Cardiac muscle cell (in vitro differentiated cells and primary cell): Measurements from ENCODE around the gene RCVRN. TPM values are rescaled to one million over a fixed set of nuclear protein-coding genes. Genes with fewer than 3 reads are reported as not detected.

Experiments
- DNase-seq, 2 donors: peaks; one replicate each; pipeline versions ENCODE4 v3.0.0 to v3.0.0-alpha.2; 2010 to 2017; ENCODE audit warnings: low read depth in 1 of 2, low spot score in 1 of 2
- H3K27ac ChIP-seq: fragments of 200-600 bp; sonication (generic); 2 replicates; pipeline ENCODE4 v1.5.1; 2016
- H3K27me3 ChIP-seq: fragments of 200-600 bp; sonication (generic); 2 replicates; pipeline ENCODE4 v1.6.0; 2016; ENCODE audit warnings: control low read depth
- H3K36me3 ChIP-seq: fragments of 200-600 bp; sonication (generic); 2 replicates; pipeline ENCODE4 v1.5.1; 2016; ENCODE audit warnings: control low read depth
- H3K4me1 ChIP-seq: fragments of 200-600 bp; sonication (generic); 2 replicates; pipeline ENCODE4 v1.8.1; 2017; ENCODE audit warnings: low read depth, mild to moderate bottlenecking, mixed run types
- H3K4me3 ChIP-seq: fragments of 200-600 bp; sonication (generic); 2 replicates; pipeline ENCODE4 v1.5.1; 2016; ENCODE audit warnings: mild to moderate bottlenecking
- H3K9me3 ChIP-seq: fragments of 200-600 bp; sonication (generic); 2 replicates; pipeline ENCODE4 v1.5.1; 2017; ENCODE audit warnings: low read depth, mild to moderate bottlenecking, control low read depth
- polyA plus RNA-seq: library from polyadenylated mRNA; unstranded; fragments of >200 nt; fragmentation: Nextera tagmentation; extraction: Ambion mirVana; gene quantifications from 2 replicates; pipeline ENCODE4 v1.2.1, GENCODE V29; 2016
- total RNA-seq: library from RNA; depleted of rRNA; stranded (reverse); fragments of >200 nt; gene quantifications from 2 replicates; pipeline ENCODE4 v1.2.3, GENCODE V29; 2016
- TF ChIP-seq, protein P1 (sequence below): IDR thresholded peaks from 2 replicates; pipeline ENCODE4 v1.5.1; 2012; ENCODE audit warnings: low read depth, mild to moderate bottlenecking, low read length

RCVRN gene
- total and polyA plus RNA-seq, 2 experiments from 2014 or later = 0.06 TPM; not detected in 1

DNA sequence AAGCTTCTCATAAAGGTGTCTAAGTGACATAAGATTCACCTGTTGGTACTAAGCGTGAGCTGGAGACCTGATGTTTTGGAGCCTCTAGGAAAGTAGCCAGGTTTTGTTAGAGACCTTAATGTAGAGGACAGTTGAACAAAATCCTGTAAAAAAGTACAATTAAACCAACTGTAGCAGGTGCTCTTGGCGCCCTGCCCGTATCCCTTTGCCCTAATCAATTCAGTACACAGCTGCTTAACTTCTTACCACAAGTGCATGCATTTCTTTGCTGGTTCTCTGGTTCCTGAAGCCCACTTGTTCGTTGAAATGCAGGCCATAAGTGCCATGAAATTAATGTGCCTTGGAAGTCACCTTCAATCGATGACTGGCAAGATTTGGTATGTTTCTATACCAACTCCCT, 54.9 kb downstream of the RCVRN start:
- H3K4me1 ChIP-seq = no peaks in the 10 kb centered on the region
- H3K36me3 ChIP-seq = no peaks in the 10 kb centered on the region
- no peak overlapping the region for H3K4me3 ChIP-seq
- TF ChIP-seq, protein P1, sequence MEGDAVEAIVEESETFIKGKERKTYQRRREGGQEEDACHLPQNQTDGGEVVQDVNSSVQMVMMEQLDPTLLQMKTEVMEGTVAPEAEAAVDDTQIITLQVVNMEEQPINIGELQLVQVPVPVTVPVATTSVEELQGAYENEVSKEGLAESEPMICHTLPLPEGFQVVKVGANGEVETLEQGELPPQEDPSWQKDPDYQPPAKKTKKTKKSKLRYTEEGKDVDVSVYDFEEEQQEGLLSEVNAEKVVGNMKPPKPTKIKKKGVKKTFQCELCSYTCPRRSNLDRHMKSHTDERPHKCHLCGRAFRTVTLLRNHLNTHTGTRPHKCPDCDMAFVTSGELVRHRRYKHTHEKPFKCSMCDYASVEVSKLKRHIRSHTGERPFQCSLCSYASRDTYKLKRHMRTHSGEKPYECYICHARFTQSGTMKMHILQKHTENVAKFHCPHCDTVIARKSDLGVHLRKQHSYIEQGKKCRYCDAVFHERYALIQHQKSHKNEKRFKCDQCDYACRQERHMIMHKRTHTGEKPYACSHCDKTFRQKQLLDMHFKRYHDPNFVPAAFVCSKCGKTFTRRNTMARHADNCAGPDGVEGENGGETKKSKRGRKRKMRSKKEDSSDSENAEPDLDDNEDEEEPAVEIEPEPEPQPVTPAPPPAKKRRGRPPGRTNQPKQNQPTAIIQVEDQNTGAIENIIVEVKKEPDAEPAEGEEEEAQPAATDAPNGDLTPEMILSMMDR = no peak
- H3K27ac ChIP-seq = no peak overlapping the region
- H3K27me3 ChIP-seq = no peaks in the 10 kb centered on the region
- H3K9me3 ChIP-seq = no peaks in the 10 kb centered on the region
- DNase-seq = no peak

Other genes with a start within 250 kb of the RCVRN start
- 0.63 and 1.2 TPM in 2 replicates for gene DHRS7C, start 113.7 kb downstream of the RCVRN start, total RNA-seq
- 1.1 TPM in 1 of 2 replicates, not detected in the other for gene DHRS7C, start 113.7 kb downstream of the RCVRN start, polyA plus RNA-seq
- not detected in 2 replicates for gene GSG1L2, start 83.2 kb downstream of the RCVRN start, total RNA-seq
- not detected in 2 replicates for gene GSG1L2, start 83.2 kb downstream of the RCVRN start, polyA plus RNA-seq
- not detected in 2 replicates for gene GLP2R, start 79.3 kb downstream of the RCVRN start, total RNA-seq
- 0.06 TPM in 1 of 2 replicates, not detected in the other for gene GLP2R, start 79.3 kb downstream of the RCVRN start, polyA plus RNA-seq